Measurements from ENCODE around the gene DENND1B. TPM values are rescaled to one million over a fixed set of nuclear protein-coding genes. Genes with fewer than 3 reads are reported as not detected.

DENND1B gene
- total RNA-seq, 2 experiments from 2014 or later, result 13.5 to 16.2 TPM

DNA sequence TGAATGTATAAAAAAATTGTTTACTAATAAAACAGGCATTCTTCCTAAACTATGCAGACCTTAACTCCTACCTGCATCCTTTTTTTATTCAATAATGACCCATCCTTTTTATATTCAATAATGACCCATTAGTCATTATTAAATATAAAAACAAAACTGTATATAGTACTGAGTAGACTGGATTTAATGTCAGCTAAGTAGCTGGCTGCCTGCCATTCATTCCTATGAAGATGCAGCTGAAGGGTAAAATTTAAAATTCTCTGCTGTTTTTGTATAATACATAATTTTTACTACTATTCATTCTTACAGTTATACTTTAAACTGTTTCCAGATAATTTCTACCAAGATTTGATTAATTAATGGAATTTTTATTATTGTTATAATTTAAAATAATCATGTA is 79.3 kb downstream of the DENND1B start:
- CTCF ChIA-PET, result no interaction called here

DNA sequence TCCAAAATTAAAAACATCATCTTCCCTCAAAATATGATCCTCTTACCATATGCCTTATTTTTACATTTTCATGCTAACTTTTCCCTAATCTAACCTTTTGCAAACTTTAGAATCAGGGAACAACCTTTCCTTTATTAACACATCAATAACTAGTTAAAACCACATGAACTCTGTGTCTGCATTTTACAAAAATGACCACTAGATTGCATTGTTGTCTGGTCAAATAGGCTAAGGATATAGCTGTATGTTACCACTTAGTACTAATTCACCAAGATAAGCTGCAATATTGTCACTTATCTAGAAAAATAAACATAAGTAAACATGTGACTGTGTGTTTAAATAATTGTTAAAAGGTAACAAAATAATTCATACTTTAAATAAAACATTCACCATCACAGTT is 82.3 kb downstream of the DENND1B start:
- ChIA-PET CTCF (no interaction called here), POLR2A (no interaction called here)

More for the DNA sequence above, 79.3 kb downstream of the DENND1B start:
- POLR2A ChIA-PET, result no interaction called here

DNA sequence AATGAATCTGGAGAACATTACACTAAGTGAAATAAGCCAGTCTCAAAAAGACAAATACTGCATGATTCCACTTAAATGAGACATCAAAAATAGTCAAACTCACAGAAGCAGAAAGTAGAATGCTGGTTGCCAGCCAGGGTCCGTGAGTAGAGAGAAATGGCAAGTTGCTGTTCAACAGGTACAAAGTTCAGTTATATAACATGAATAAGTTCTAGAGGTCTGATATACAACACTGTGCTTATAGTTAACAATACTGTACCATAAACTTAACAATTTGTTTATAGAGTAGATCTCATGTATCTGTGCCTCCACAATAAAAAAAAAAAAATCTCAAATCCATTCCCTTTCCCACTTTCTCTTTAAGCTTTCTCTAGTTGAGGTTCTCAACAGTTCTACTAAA is 83.5 kb downstream of the DENND1B start:
- POLR2A ChIA-PET, result no interaction called here
- CTCF ChIA-PET, result no interaction called here

DNA sequence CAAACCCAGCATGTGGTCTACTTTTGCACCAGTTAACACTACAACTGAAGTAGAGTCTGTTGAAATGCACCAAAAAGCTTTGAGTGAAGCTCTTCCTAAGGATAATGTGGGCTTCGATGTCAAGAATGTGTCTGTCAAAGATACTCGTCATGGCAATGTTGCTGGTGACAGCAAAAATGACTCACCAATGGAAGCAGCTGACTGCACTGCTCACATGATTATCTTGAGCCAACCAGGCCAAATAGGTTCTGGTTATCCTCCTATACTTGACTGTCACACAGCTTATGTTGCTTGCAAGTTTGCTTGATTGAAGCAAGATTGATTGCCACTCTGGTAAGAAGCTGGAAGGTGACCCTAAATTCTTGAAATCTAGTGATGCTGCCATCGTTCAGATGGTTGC is 85.2 kb downstream of the DENND1B start:
- ChIA-PET CTCF (no interaction called here), POLR2A (no interaction called here)

DNA sequence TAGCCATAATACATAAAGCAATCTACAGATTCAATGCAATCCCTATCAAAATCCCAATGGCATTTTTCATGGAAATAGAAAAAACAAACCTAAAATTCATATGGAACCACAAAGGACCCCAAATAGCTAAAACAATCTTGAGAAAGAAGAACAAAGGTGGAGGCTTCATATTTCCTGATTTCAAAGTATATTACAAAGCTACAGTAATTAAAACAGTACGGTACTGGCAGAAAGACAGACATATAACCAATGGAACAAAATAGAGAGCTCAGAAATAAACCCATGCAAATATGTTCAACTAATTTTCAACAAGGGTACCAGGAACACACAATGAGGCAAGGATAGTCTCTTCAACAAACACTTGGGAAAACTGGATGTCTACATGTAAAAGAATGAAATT is 87.0 kb downstream of the DENND1B start:
- POLR2A ChIA-PET, result no interaction called here
- CTCF ChIA-PET, result no interaction called here

DNA sequence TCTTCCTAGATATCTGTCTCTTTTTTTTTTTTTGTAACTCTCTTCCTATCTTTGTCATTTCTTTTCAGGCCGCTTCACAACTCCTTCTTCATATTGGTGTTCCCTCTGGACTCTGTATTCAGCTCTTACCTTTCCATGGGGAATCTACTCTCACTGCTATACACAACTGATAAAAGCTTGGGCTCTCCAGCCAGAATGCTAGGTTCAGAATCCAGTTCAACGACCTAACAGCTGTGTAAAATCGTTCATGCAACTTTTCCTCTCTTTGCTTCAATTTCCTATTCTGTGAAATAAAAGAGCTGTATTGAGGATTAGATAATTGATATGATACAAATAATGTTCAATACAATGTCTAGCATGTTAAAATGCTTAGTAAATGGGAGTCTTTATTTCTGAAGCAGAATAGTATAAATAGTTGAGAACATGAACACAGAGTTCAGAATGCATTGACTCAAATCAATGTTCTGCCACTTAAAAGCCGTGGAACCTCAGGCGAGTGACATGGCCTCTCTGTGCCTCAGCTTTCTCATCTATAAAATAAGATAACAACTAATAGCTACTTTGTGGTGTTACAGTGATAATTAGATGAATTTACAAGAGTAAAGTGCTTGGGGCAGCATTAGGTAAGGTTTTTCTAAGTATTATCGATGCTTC is 88.5 kb downstream of the DENND1B start:
- CTCF ChIA-PET, result no interaction called here
- POLR2A ChIA-PET, result no interaction called here

DNA sequence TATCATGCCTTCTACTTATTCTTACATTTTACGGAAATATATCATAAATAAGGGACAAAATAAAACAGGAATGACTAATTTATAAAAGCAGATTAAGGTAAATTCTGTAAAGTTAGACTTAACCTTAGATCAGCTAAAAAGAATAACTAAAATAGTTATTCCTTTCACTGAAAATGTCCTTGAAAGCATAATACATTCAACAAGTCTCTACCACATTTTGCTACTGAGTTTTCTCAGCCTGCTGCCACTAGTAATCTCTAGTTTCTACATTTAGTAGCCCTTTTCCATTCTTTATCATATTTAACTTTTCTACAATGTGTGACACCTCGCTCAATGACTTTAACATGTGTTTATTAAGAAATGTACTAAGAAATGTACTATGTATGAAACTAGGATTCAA is 89.0 kb downstream of the DENND1B start:
- POLR2A ChIA-PET, result no interaction called here
- CTCF ChIA-PET, result no interaction called here

DNA sequence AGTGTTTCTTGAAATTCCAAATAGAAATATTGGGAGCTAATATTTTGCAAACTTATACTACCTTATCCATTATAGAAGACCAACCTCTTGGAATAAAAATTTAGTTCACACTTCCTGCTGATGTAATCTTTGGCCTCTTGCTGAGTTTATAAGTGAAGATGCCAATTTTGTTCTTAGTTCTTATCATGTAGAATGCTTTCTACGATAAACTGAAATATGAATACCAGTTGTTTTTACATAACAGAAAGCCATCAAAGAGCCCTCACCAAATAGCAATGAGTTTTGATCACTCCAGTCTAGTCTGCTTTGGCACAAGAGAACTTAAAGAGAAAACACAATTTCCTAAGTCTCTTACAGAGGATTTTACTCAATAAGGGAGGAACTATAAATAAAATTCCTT is 89.5 kb downstream of the DENND1B start:
- POLR2A ChIA-PET, result no interaction called here

DNA sequence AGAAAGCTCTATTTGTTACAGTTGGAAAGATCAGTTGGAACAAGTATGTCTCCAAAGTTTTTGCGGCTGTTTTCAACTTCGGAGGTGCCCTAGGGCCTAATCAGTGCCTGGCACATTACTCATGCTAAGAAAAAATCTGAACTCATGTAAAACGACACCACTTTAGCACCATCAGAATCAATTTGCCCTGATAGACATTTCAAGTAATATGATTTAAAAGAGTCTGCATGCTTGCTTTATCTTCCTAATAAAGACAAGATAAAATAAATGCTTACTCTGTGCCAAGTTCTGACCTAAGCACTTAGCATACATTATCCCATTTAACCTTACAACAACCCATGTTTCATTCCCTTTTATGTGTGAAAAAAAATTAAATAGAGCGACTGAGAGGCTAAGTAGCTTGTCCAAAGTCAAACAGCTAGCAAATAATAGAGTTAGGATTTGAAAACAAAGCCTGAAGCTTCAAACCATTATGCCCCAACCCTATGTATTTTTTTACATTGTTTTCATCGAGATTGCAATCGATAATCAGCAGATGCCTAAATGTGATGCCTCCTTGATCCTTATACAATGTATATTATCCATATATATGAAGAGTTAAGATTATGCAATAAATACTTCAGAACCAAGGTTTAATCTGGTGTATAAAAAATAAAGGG is 91.3 kb downstream of the DENND1B start:
- POLR2A ChIA-PET, result no interaction called here
- CTCF ChIA-PET, result no interaction called here

More for the DNA sequence above, 89.5 kb downstream of the DENND1B start:
- CTCF ChIA-PET, result no interaction called here

DNA sequence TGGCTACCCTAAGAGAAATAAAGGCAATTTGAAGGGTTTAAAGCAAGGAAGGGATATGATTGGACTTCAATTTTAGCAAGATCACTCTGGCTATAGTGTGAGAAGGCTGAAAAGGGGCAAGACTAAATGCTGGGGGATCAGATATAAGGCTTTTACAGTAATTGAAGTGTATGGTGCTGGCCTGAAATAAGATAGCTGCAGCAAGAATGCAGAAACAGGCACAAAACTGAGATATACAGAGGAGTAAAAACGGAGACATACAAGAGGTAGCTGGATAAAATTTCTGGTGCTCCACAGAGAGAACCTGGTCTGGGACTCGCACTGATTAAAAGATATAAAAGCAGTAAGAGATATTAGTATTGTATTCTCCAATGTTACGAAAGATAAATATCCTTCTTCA is 92.0 kb downstream of the DENND1B start:
- ChIA-PET CTCF (no interaction called here), POLR2A (no interaction called here)

DNA sequence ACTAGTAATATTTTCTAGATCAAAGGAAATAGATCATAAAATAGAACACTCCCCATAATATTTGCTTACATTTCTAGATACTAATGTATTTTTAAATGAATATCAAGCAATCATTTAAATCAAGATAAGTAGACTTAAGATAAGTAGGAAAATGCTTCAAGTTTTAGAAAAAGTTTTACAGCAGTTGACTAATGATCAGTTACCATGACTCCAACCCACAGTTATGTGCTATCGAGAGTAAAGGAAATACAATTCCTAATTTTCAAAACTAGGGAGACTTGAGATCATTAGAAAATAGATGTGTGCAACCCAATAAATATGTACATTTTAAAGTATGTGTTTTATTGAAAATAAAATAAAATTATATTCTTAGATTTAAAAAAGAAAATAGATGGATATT is 95.0 kb downstream of the DENND1B start:
- ChIA-PET POLR2A (no interaction called here), CTCF (no interaction called here)

DNA sequence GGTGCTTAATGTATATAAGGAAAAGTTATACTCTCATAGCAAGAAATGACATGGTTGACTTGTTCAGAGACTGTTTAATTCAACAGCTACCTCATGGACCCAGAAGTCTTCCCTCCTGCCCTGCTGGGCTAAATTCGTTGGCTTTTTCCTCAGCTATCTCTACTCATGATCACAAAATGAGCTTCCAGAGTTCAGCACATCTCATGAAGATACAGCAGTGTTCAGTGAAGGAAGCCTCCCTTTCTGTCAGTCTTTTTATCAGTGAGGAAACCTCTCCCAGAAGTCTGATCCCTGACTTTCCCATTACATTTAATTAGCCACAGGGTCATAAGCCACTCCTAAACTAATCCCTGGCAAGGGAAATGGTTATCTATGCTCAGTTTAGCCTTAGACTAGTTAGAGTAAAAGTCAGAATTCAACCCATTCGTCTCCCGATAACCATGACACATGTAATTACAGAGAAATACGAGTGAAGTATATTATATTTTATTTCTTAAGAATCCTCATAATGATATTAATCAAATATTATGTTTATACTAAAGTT is 97.5 kb downstream of the DENND1B start:
- POLR2A ChIA-PET, result no interaction called here
- CTCF ChIA-PET, result no interaction called here

DNA sequence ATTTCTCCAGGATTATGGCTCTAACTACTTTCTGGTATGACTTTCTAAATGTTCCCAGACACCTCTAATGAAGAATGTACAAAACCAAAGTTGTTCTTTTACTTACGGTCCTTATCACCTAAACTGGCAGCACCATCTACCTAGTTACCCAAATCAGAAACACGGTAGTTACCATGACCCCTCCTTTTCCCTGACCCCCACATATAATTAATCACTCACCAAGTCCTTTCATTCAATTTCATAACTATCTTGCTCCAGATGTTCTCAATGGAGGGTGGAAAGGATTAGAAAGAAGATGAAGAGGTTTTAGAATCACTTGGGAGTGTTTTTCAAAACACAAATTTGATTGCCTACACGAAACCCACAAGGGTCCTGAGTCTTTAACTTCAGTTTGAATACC is 98.0 kb downstream of the DENND1B start:
- POLR2A ChIA-PET, result no interaction called here
- CTCF ChIA-PET, result no interaction called here

DNA sequence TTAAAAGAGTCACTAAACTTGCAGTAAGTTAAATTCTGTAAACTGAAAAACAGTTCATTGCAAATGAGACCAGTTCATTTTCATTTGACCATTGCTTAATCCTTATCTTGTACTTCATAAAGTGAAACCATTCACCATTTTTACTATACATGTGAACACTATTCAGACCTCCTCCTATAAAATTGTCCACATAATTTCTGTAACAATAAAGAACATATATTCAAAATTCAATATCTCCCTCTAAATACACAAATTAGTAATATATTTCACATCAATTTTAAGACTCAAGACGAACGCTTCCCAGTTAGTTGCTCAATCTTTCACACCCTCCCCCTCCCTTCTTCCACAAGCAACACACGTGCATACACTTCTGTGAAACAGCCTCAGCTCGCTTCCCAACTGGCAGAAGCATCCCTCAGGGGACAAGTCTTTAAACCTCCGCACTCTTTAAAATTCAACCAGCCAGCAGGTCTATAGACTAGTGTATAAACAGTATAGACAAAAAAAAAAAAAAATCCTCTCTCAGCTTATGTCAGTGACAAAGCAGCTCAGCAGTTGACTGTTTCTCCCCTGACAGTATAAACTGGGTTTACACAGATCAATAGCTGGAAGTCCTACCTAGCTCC is 99.6 kb downstream of the DENND1B start:
- ChIA-PET CTCF (no interaction called here), POLR2A (no interaction called here)

DNA sequence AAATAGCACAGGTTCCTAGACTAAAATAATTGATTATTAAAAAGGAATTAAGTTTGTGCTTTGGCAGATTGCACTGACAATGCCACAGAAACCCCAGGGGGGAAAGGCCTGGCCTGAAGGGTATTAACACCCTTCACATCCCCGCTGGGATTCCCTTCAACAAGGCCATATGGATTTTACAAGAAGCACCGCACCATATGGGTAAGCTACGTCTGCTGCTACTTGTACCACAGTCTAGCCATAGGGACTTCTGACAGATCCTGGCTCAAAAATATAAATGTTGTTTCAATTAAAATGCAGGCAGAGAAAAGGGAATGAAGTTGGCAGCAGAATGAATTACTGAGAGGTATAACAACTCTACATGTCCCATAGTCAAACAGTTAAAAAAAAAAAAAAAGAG is 101.0 kb downstream of the DENND1B start:
- CTCF ChIA-PET, result no interaction called here
- POLR2A ChIA-PET, result no interaction called here

DNA sequence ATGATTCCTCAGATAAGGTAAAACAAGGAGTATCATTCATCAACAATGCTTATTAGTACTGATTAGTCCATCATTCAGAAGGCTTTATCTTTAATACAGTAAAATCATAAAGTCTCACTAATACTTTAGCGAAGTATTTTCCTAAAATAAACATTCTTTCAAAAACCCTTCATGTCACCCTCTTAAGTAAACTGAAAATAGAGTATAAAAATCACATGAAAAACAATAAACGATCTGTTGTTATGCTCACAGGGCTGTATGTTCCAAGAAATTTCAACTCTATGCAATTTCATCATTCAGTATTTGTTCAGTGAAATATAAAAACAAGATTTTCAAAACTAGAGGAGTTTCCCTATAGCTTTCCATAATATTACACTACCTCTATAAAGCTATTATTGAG is 102.0 kb downstream of the DENND1B start:
- ChIA-PET CTCF (no interaction called here), POLR2A (no interaction called here)

DNA sequence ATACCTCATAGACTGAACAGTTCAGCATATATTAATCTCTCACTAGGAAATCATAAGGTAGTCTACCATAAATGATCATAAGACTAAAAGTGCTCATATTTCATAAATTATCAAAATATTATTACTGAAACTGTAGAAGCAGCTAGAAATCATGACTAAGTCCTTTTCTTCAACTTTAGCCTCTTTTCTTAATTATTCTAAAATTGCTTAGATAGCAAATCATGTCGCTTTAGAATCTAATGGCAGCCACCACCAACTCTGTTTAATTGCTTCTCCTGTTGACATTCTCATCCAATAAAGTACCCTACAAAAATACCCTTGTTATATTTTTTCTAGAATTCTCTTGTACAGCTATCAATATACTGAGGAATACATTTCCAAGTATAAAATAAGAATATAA is 102.9 kb downstream of the DENND1B start:
- CTCF ChIA-PET, result no interaction called here
- POLR2A ChIA-PET, result no interaction called here

DNA sequence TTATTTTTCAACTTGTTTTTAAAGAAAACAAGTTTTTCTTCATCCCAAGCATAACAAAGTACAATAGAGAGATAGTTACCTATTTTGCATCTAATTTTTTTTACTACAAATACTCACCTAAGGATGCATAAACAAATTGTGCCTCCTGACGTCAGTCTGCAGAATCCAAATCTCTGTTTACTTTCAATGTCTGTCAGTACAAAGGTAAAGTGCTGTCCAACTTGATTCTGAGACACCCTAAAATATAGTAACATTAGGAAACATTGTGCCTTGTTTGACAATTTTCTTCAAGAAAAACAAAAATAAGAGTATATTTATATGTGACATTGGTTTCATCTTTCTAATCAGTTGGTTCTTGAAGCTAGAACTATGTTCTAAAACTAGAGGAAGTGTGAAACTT is 103.4 kb downstream of the DENND1B start:
- CTCF ChIA-PET, result no interaction called here

DNA sequence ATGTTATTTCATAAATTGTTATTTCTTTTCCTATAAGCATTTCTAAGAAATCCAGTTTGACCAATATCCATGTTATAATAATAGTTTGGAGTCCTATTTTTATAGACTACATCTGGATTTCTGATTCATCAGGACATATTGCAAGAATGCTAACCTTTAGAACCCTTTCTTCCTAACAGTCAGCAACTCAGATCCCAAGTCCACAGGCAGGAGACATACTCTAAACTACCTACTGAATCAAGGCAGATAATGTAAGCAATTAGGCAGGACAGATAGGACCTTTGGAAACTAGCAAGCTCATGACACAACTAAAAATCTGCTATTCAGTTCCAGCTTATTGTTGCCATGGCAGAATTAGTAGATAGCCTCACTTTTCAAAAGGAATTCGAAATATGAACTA is 104.1 kb downstream of the DENND1B start:
- ChIA-PET CTCF (no interaction called here), POLR2A (no interaction called here)

More for the DNA sequence above, 103.4 kb downstream of the DENND1B start:
- POLR2A ChIA-PET, result no interaction called here

DNA sequence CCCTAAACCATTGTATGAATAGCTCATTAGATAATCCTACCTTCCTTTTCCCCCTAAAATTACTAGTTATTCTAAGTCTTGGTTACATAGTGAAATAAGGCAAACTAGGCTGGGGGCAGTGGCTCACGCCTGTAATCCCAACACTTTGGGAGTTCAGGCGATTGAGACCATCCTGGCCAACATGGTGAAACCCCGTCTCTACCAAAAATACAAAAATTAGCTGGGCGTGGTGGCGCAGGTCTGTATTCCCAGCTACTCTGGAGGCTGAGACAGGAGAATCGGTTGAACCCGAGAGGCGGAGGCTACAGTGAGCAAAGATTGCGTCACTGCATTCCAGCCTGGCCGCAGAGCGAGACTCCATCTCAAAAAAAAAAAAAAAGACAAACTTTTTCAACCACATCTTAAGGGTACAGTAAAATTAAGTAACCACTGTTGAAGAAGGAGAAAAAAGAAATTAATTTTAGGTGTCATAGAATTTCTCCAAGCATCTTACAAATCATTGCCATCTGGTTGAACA is 108.5 kb downstream of the DENND1B start:
- POLR2A ChIA-PET, result no interaction called here
- CTCF ChIA-PET, result no interaction called here

DNA sequence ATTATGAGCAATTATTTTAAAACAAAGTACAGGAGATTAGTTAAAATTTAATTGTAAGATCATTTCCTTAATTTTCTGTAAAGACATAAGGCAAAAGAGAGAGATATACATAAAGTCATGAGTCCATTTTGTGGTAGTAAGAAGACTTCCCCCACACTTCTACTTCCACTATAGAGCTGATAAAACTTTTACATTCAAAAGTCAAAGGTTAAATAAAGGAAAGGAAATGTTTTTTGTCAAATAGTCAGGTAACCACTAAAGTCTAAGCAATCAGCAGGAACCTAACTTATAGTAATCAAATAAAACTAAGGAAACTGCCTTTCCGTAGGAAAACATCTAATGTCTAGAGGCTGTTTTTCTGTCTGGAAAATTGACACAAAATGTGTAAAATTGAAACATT is 110.9 kb downstream of the DENND1B start:
- ChIA-PET POLR2A (no interaction called here), CTCF (no interaction called here)

Data from activated CD8-positive, alpha-beta memory T cell treated with anti-CD3 and anti-CD28 coated beads for 36 hours (primary cell).